ENCODE results near the gene NDUFAF5.

DNA sequence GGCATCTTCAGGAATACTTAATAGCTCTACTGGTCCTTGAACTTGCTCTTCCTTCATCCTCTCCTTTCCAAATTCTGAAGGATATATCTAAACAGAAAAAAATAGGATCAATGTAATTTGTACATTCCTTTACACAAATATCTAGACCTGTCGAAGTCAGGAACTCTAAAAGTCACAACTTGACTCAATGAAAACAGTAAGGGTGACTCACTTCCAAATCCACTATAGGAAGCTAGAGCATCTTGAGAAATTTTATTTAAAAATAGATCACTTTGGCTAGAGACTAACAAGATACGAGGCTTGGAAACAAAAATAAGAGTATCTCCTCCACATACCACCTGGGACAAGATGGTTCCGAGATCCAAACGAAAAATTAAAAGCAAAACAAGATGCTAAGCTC, 12.3 kb upstream of the NDUFAF5 start:
- TF ChIP-seq, protein P1, sequence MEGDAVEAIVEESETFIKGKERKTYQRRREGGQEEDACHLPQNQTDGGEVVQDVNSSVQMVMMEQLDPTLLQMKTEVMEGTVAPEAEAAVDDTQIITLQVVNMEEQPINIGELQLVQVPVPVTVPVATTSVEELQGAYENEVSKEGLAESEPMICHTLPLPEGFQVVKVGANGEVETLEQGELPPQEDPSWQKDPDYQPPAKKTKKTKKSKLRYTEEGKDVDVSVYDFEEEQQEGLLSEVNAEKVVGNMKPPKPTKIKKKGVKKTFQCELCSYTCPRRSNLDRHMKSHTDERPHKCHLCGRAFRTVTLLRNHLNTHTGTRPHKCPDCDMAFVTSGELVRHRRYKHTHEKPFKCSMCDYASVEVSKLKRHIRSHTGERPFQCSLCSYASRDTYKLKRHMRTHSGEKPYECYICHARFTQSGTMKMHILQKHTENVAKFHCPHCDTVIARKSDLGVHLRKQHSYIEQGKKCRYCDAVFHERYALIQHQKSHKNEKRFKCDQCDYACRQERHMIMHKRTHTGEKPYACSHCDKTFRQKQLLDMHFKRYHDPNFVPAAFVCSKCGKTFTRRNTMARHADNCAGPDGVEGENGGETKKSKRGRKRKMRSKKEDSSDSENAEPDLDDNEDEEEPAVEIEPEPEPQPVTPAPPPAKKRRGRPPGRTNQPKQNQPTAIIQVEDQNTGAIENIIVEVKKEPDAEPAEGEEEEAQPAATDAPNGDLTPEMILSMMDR (IDR thresholded peaks at IDR 0.05): no peak
- no peak for TF ChIP-seq POLR2A (IDR thresholded peaks at IDR 0.05)

Measured in lower leg skin (tissue), 3 donors.